ENCODE measurements around the gene ZSCAN22.

Gene ZSCAN22

GRCh38 chr19:58351990-58352755 is 25.4 kb downstream of the ZSCAN22 start:
- H3K9me3 Mint-ChIP-seq: no peaks in the 10 kb centered on the region
- H3K27me3 Mint-ChIP-seq (ENCODE audit: low read depth): peaks cover 4% of the 10 kb centered on the region
- H3K27ac Mint-ChIP-seq: no peak overlapping the region
- DNase-seq (ENCODE audit: low spot score): no peak
- H3K36me3 Mint-ChIP-seq (ENCODE audit: low read depth): peaks cover 13% of the 10 kb centered on the region
- H3K4me3 Mint-ChIP-seq: no peak overlapping the region
- peaks cover 9% of the 10 kb centered on the region for H3K4me1 Mint-ChIP-seq (ENCODE audit: low read depth)

- H3K36me3 Mint-ChIP-seq (ENCODE audit: low read depth): peaks cover 10% of the 10 kb centered on the region
- H3K27me3 Mint-ChIP-seq (ENCODE audit: low read depth): peaks cover 4% of the 10 kb centered on the region
- no peak within 1 kb of the TSS for H3K27ac Mint-ChIP-seq
- H3K4me1 Mint-ChIP-seq (ENCODE audit: low read depth): peaks cover 9% of the 10 kb centered on the region
- no peak for DNase-seq (ENCODE audit: low spot score)
- no peaks in the 10 kb centered on the region for H3K9me3 Mint-ChIP-seq
- H3K4me3 Mint-ChIP-seq: no peak within 1 kb of the TSS
Measured at GRCh38 chr19:58352760-58353671, 26.2 kb downstream of the ZSCAN22 start, which contains the start of gene A1BG. A1BG (minus strand) TSS chr19:58353492; CDS start chr19:58353437, 55 bp downstream.

GRCh38 chr19:58353717-58354477 is 27.1 kb downstream of the ZSCAN22 start:
- Mint-ChIP-seq H3K27ac (no peak overlapping the region), H3K27me3 (ENCODE audit: low read depth) (peaks cover 4% of the 10 kb centered on the region), H3K36me3 (ENCODE audit: low read depth) (peaks cover 10% of the 10 kb centered on the region), H3K9me3 (no peaks in the 10 kb centered on the region), H3K4me3 (no peak overlapping the region), H3K4me1 (ENCODE audit: low read depth) (peaks cover 4% of the 10 kb centered on the region)
- no peak for DNase-seq (ENCODE audit: low spot score)

- no peaks in the 10 kb centered on the region for H3K9me3 Mint-ChIP-seq
- no peak overlapping the region for H3K27ac Mint-ChIP-seq
- H3K36me3 Mint-ChIP-seq (ENCODE audit: low read depth): peaks cover 8% of the 10 kb centered on the region
- H3K4me1 Mint-ChIP-seq (ENCODE audit: low read depth): peaks cover 2% of the 10 kb centered on the region
- H3K27me3 Mint-ChIP-seq (ENCODE audit: low read depth): peaks cover 4% of the 10 kb centered on the region
- H3K4me3 Mint-ChIP-seq: no peak overlapping the region
- DNase-seq (ENCODE audit: low spot score): no peak
Measured at GRCh38 chr19:58354478-58355030, 27.8 kb downstream of the ZSCAN22 start.

GRCh38 chr19:58355215-58355796 is 28.5 kb downstream of the ZSCAN22 start:
- Mint-ChIP-seq H3K27me3 (ENCODE audit: low read depth) (peaks cover 4% of the 10 kb centered on the region), H3K9me3 (no peaks in the 10 kb centered on the region)

GRCh38 chr19:58355908-58356765 is 29.3 kb downstream of the ZSCAN22 start:
- peak; percentile 24 for DNase-seq (ENCODE audit: low spot score)
- Mint-ChIP-seq H3K4me3 (peak overlapping the region; percentile 38), H3K27ac (no peak overlapping the region), H3K9me3 (no peaks in the 10 kb centered on the region), H3K4me1 (ENCODE audit: low read depth) (no peaks in the 10 kb centered on the region), H3K36me3 (ENCODE audit: low read depth) (peaks cover 6% of the 10 kb centered on the region), H3K27me3 (ENCODE audit: low read depth) (peaks cover 4% of the 10 kb centered on the region)

More at GRCh38 chr19:58355215-58355796, 28.5 kb downstream of the ZSCAN22 start:
- Mint-ChIP-seq H3K4me3 (peak overlapping the region; percentile 15), H3K36me3 (ENCODE audit: low read depth) (peaks cover 6% of the 10 kb centered on the region), H3K4me1 (ENCODE audit: low read depth) (no peaks in the 10 kb centered on the region), H3K27ac (no peak overlapping the region)
- DNase-seq (ENCODE audit: low spot score): no peak

- H3K36me3 Mint-ChIP-seq (ENCODE audit: low read depth): peaks cover 6% of the 10 kb centered on the region
- peaks cover 2% of the 10 kb centered on the region for H3K4me1 Mint-ChIP-seq (ENCODE audit: low read depth)
- no peak for DNase-seq (ENCODE audit: low spot score)
- H3K4me3 Mint-ChIP-seq: peak overlapping the region; percentile 38
- no peak overlapping the region for H3K27ac Mint-ChIP-seq
- peaks cover 4% of the 10 kb centered on the region for H3K27me3 Mint-ChIP-seq (ENCODE audit: low read depth)
- no peaks in the 10 kb centered on the region for H3K9me3 Mint-ChIP-seq
Measured at GRCh38 chr19:58356766-58357480, 30.1 kb downstream of the ZSCAN22 start.

GRCh38 chr19:58357481-58358145 is 30.8 kb downstream of the ZSCAN22 start:
- Mint-ChIP-seq H3K27me3 (ENCODE audit: low read depth) (peaks cover 4% of the 10 kb centered on the region), H3K4me3 (peak overlapping the region; percentile 24), H3K36me3 (ENCODE audit: low read depth) (peaks cover 6% of the 10 kb centered on the region), H3K9me3 (no peaks in the 10 kb centered on the region), H3K4me1 (ENCODE audit: low read depth) (peaks cover 6% of the 10 kb centered on the region), H3K27ac (no peak overlapping the region)
- no peak for DNase-seq (ENCODE audit: low spot score)

- Mint-ChIP-seq H3K4me1 (ENCODE audit: low read depth) (peaks cover 11% of the 10 kb centered on the region), H3K4me3 (peak overlapping the region; percentile 86)
- DNase-seq (ENCODE audit: low spot score): peak; percentile 44
Measured at GRCh38 chr19:58361900-58362271, 35.1 kb downstream of the ZSCAN22 start.

GRCh38 chr19:58362272-58362994 is 35.6 kb downstream of the ZSCAN22 start, which contains the start of gene ZNF497:
ZNF497 (minus strand) TSS chr19:58362751; CDS start chr19:58357635, 5,116 bp downstream.
- peak; percentile 96 for DNase-seq (ENCODE audit: low spot score)
- no peaks in the 10 kb centered on the region for H3K27me3 Mint-ChIP-seq (ENCODE audit: low read depth)
- H3K36me3 Mint-ChIP-seq (ENCODE audit: low read depth): no peaks in the 10 kb centered on the region
- H3K9me3 Mint-ChIP-seq: no peaks in the 10 kb centered on the region
- peak within 1 kb of the TSS; percentile 86 for H3K4me3 Mint-ChIP-seq
- peak within 1 kb of the TSS; percentile 91 for H3K27ac Mint-ChIP-seq
- peaks cover 11% of the 10 kb centered on the region for H3K4me1 Mint-ChIP-seq (ENCODE audit: low read depth)

More at GRCh38 chr19:58361900-58362271, 35.1 kb downstream of the ZSCAN22 start:
- Mint-ChIP-seq H3K27ac (peak overlapping the region; percentile 91), H3K36me3 (ENCODE audit: low read depth) (no peaks in the 10 kb centered on the region), H3K9me3 (no peaks in the 10 kb centered on the region), H3K27me3 (ENCODE audit: low read depth) (no peaks in the 10 kb centered on the region)

GRCh38 chr19:58364146-58364545 is 37.4 kb downstream of the ZSCAN22 start:
- Mint-ChIP-seq H3K36me3 (ENCODE audit: low read depth) (no peaks in the 10 kb centered on the region), H3K9me3 (no peaks in the 10 kb centered on the region), H3K4me3 (peak overlapping the region; percentile 24), H3K27ac (no peak overlapping the region), H3K27me3 (ENCODE audit: low read depth) (no peaks in the 10 kb centered on the region), H3K4me1 (ENCODE audit: low read depth) (peaks cover 11% of the 10 kb centered on the region)
- DNase-seq (ENCODE audit: low spot score): no peak

All from T-helper 2 cell treated with Interferon-gamma antibody and Interleukin-4, amounts not matched to agents 5 μg/mL and 100 μg/mL, for 36 hours (primary cell).